Dendritic cell treated with granulocyte-macrophage colony-stimulating factor and Interleukin-4, amounts not matched to agents 40 ng/mL and 50 ng/mL, for 4 days (primary cell): ENCODE data around the gene PAXX.
"Not testable (repeated sequence)": the region's sequence is repeated elsewhere in the genome, so short reads cannot be mapped to it uniquely, and the experiment has no call there.

Source experiments
- H3K27ac Mint-ChIP-seq: one replicate; pipeline ENCODE4 v1.8.0; 2022; ENCODE audit warnings: mild to moderate bottlenecking, mixed read lengths
- H3K27me3 Mint-ChIP-seq: one replicate; pipeline ENCODE4 v1.8.0; 2022; ENCODE audit warnings: mild to moderate bottlenecking, mixed read lengths
- H3K36me3 Mint-ChIP-seq: one replicate; pipeline ENCODE4 v1.8.0; 2022; ENCODE audit warnings: low read depth, mixed read lengths
- H3K4me1 Mint-ChIP-seq: one replicate; pipeline ENCODE4 v1.8.0; 2022; ENCODE audit warnings: low read depth, mixed read lengths
- H3K4me3 Mint-ChIP-seq: one replicate; pipeline ENCODE4 v1.8.0; 2022; ENCODE audit warnings: mild to moderate bottlenecking, moderate library complexity, mixed read lengths
- H3K9me3 Mint-ChIP-seq: one replicate; pipeline ENCODE4 v1.8.0; 2022; ENCODE audit warnings: mixed read lengths
- intact Hi-C: fragments of 100-400 bp; cut with micrococcal nuclease; formaldehyde crosslinking; loops from one replicate; pipeline ENCODE4 v1.15.0; 2022

Gene PAXX

GRCh38 chr9:137004285-137004684 is 12.1 kb downstream of the PAXX start:
- H3K9me3 Mint-ChIP-seq, H3K27me3 Mint-ChIP-seq, H3K4me3 Mint-ChIP-seq, intact Hi-C loops, H3K27ac Mint-ChIP-seq: not testable (repeated sequence)
- peaks cover 33% of the 10 kb centered on the region for H3K4me1 Mint-ChIP-seq
- H3K36me3 Mint-ChIP-seq, result peaks cover 15% of the 10 kb centered on the region

GRCh38 chr9:137006116-137007003 is 14.1 kb downstream of the PAXX start:
- no peak overlapping the region for H3K4me3 Mint-ChIP-seq
- H3K4me1 Mint-ChIP-seq, result peaks cover 13% of the 10 kb centered on the region
- peaks cover 8% of the 10 kb centered on the region for H3K9me3 Mint-ChIP-seq
- peaks cover 36% of the 10 kb centered on the region for H3K36me3 Mint-ChIP-seq
- H3K27ac Mint-ChIP-seq, result peak overlapping the region; percentile 63
- intact Hi-C loops, result no loop called here
- H3K27me3 Mint-ChIP-seq, result peaks cover 8% of the 10 kb centered on the region

- H3K9me3 Mint-ChIP-seq, result peaks cover 8% of the 10 kb centered on the region
- H3K4me1 Mint-ChIP-seq, result peaks cover 9% of the 10 kb centered on the region
- no peak overlapping the region for H3K4me3 Mint-ChIP-seq
- intact Hi-C loops, result no loop called here
- peaks cover 8% of the 10 kb centered on the region for H3K27me3 Mint-ChIP-seq
- H3K27ac Mint-ChIP-seq, result no peak overlapping the region
- peaks cover 45% of the 10 kb centered on the region for H3K36me3 Mint-ChIP-seq
Measured at GRCh38 chr9:137007108-137007815, 15.0 kb downstream of the PAXX start.

- Mint-ChIP-seq H3K27me3 (peaks cover 8% of the 10 kb centered on the region), H3K9me3 (peaks cover 8% of the 10 kb centered on the region), H3K4me1 (peaks cover 9% of the 10 kb centered on the region), H3K36me3 (peaks cover 51% of the 10 kb centered on the region), H3K4me3 (no peak overlapping the region), H3K27ac (no peak overlapping the region)
- intact Hi-C loops, result no loop called here
Measured at GRCh38 chr9:137007816-137008270, 15.6 kb downstream of the PAXX start.

GRCh38 chr9:137008312-137008711 is 16.1 kb downstream of the PAXX start:
- Mint-ChIP-seq H3K9me3 (peaks cover 8% of the 10 kb centered on the region), H3K36me3 (peaks cover 53% of the 10 kb centered on the region), H3K27ac (no peak overlapping the region), H3K4me1 (peaks cover 9% of the 10 kb centered on the region), H3K27me3 (peaks cover 8% of the 10 kb centered on the region), H3K4me3 (no peak overlapping the region)
- intact Hi-C loops, result no loop called here

- H3K27ac Mint-ChIP-seq, result no peak overlapping the region
- peaks cover 8% of the 10 kb centered on the region for H3K27me3 Mint-ChIP-seq
- H3K9me3 Mint-ChIP-seq, result peaks cover 8% of the 10 kb centered on the region
- intact Hi-C loops, result no loop called here
- peaks cover 62% of the 10 kb centered on the region for H3K36me3 Mint-ChIP-seq
- H3K4me3 Mint-ChIP-seq, result no peak overlapping the region
- H3K4me1 Mint-ChIP-seq, result peaks cover 9% of the 10 kb centered on the region
Measured at GRCh38 chr9:137009217-137009616, 17.0 kb downstream of the PAXX start.

GRCh38 chr9:137009938-137010732 is 17.9 kb downstream of the PAXX start:
- peaks cover 9% of the 10 kb centered on the region for H3K4me1 Mint-ChIP-seq
- H3K9me3 Mint-ChIP-seq, result peaks cover under 1% of the 10 kb centered on the region
- peaks cover 72% of the 10 kb centered on the region for H3K36me3 Mint-ChIP-seq
- H3K27me3 Mint-ChIP-seq, result peaks cover 8% of the 10 kb centered on the region
- H3K4me3 Mint-ChIP-seq, result no peak overlapping the region
- H3K27ac Mint-ChIP-seq, result no peak overlapping the region
- intact Hi-C loops, result no loop called here

- peaks cover 82% of the 10 kb centered on the region for H3K36me3 Mint-ChIP-seq
- no peak overlapping the region for H3K27ac Mint-ChIP-seq
- H3K9me3 Mint-ChIP-seq, result no peaks in the 10 kb centered on the region
- peaks cover 6% of the 10 kb centered on the region for H3K4me1 Mint-ChIP-seq
- intact Hi-C loops, result no loop called here
- H3K4me3 Mint-ChIP-seq, result no peak overlapping the region
- peaks cover 5% of the 10 kb centered on the region for H3K27me3 Mint-ChIP-seq
Measured at GRCh38 chr9:137011156-137011555, 18.9 kb downstream of the PAXX start.

GRCh38 chr9:137011907-137012675 is 19.9 kb downstream of the PAXX start:
- Mint-ChIP-seq H3K36me3 (peaks cover 91% of the 10 kb centered on the region), H3K4me3 (no peak overlapping the region), H3K27ac (no peak overlapping the region), H3K4me1 (no peaks in the 10 kb centered on the region), H3K9me3 (no peaks in the 10 kb centered on the region), H3K27me3 (no peaks in the 10 kb centered on the region)
- intact Hi-C loops, result no loop called here

- Mint-ChIP-seq H3K9me3 (no peaks in the 10 kb centered on the region), H3K27ac (no peak overlapping the region), H3K4me1 (no peaks in the 10 kb centered on the region), H3K36me3 (peaks cover 97% of the 10 kb centered on the region), H3K4me3 (no peak overlapping the region), H3K27me3 (no peaks in the 10 kb centered on the region)
- intact Hi-C loops, result no loop called here
Measured at GRCh38 chr9:137012694-137013570, 20.7 kb downstream of the PAXX start.

- intact Hi-C loops, result no loop called here
- no peaks in the 10 kb centered on the region for H3K27me3 Mint-ChIP-seq
- peaks cover 2% of the 10 kb centered on the region for H3K4me1 Mint-ChIP-seq
- no peak overlapping the region for H3K4me3 Mint-ChIP-seq
- H3K27ac Mint-ChIP-seq, result no peak overlapping the region
- H3K36me3 Mint-ChIP-seq, result peaks cover 97% of the 10 kb centered on the region
- H3K9me3 Mint-ChIP-seq, result no peaks in the 10 kb centered on the region
Measured at GRCh38 chr9:137013571-137013940, 21.3 kb downstream of the PAXX start.

GRCh38 chr9:137014166-137014565 is 21.9 kb downstream of the PAXX start:
- no peaks in the 10 kb centered on the region for H3K9me3 Mint-ChIP-seq
- H3K4me1 Mint-ChIP-seq, result peaks cover 5% of the 10 kb centered on the region
- H3K36me3 Mint-ChIP-seq, result peaks cover 98% of the 10 kb centered on the region
- intact Hi-C loops, result no loop called here
- no peak overlapping the region for H3K4me3 Mint-ChIP-seq
- no peak overlapping the region for H3K27ac Mint-ChIP-seq
- H3K27me3 Mint-ChIP-seq, result no peaks in the 10 kb centered on the region
